ENCODE data around the gene COL26A1. TPM values are rescaled to one million over a fixed set of nuclear protein-coding genes. Genes with fewer than 3 reads are reported as not detected.
"Not testable (repeated sequence)": the region's sequence is repeated elsewhere in the genome, so short reads cannot be mapped to it uniquely, and the experiment has no call there.

The COL26A1 gene
- total RNA-seq, 1 donor from 2014 or later: 6.7 TPM

GRCh38 chr7:101589976-101590662 lies 227.4 kb downstream of the COL26A1 start:
- DNase-seq (ENCODE audit: low spot score) (peak; percentile 33), ATAC-seq (no peak)

GRCh38 chr7:101590663-101591435 lies 228.2 kb downstream of the COL26A1 start:
- ATAC-seq (no peak), DNase-seq (ENCODE audit: low spot score) (peak; percentile 40)

- ATAC-seq (no peak), DNase-seq (ENCODE audit: low spot score) (no peak)
These were observed 228.8 kb downstream of the COL26A1 start for GRCh38 chr7:101591504-101591903.

GRCh38 chr7:101593556-101593955 lies 230.9 kb downstream of the COL26A1 start:
- no peak for DNase-seq (ENCODE audit: low spot score)
- ATAC-seq: no peak

- no peak for DNase-seq (ENCODE audit: low spot score)
These were observed 232.1 kb downstream of the COL26A1 start for GRCh38 chr7:101594790-101595189.

GRCh38 chr7:101595246-101595645 lies 232.6 kb downstream of the COL26A1 start:
- DNase-seq (ENCODE audit: low spot score) (no peak), ATAC-seq (no peak)

More at GRCh38 chr7:101594790-101595189, 232.1 kb downstream of the COL26A1 start:
- no peak for ATAC-seq

GRCh38 chr7:101595766-101596537 lies 233.3 kb downstream of the COL26A1 start:
- DNase-seq (ENCODE audit: low spot score): no peak
- ATAC-seq: no peak

- DNase-seq (ENCODE audit: low spot score): no peak
- ATAC-seq: no peak
These were observed 234.2 kb downstream of the COL26A1 start for GRCh38 chr7:101596898-101597297.

GRCh38 chr7:101597941-101598340 lies 235.3 kb downstream of the COL26A1 start:
- ATAC-seq (no peak), DNase-seq (ENCODE audit: low spot score) (no peak)

GRCh38 chr7:101598422-101598985 lies 235.8 kb downstream of the COL26A1 start:
- no peak for DNase-seq (ENCODE audit: low spot score)
- no peak for ATAC-seq

GRCh38 chr7:101598986-101599771 lies 236.5 kb downstream of the COL26A1 start:
- ATAC-seq (peak; percentile 13), DNase-seq (ENCODE audit: low spot score) (no peak)

- DNase-seq (ENCODE audit: low spot score): no peak
- ATAC-seq: no peak
These were observed 237.1 kb downstream of the COL26A1 start for GRCh38 chr7:101599787-101600186.

- DNase-seq (ENCODE audit: low spot score) (no peak), ATAC-seq (no peak)
These were observed 239.4 kb downstream of the COL26A1 start for GRCh38 chr7:101602082-101602481.

GRCh38 chr7:101602484-101603241 lies 240.0 kb downstream of the COL26A1 start:
- DNase-seq (ENCODE audit: low spot score) (peak; percentile 74), ATAC-seq (peak; percentile 97)

- ATAC-seq (no peak), DNase-seq (ENCODE audit: low spot score) (no peak)
These were observed 241.8 kb downstream of the COL26A1 start for GRCh38 chr7:101604331-101604933.

- not testable (repeated sequence) for ATAC-seq; DNase-seq (ENCODE audit: low spot score)
These were observed 242.3 kb downstream of the COL26A1 start for GRCh38 chr7:101604934-101605332.

- no peak for DNase-seq (ENCODE audit: low spot score)
These were observed 243.2 kb downstream of the COL26A1 start for GRCh38 chr7:101605611-101606497.

GRCh38 chr7:101606498-101606923 lies 243.8 kb downstream of the COL26A1 start:
- ATAC-seq (no peak), DNase-seq (ENCODE audit: low spot score) (no peak)

More at GRCh38 chr7:101605611-101606497, 243.2 kb downstream of the COL26A1 start:
- no peak for ATAC-seq

Data from left lobe of liver (tissue), 2 donors.